B cell (primary cell): ENCODE data around the gene SLC22A31. TPM values are rescaled to one million over a fixed set of nuclear protein-coding genes. Genes with fewer than 3 reads are reported as not detected.
A peak's percentile ranks its signal among the peaks of the same experiment; 100 is the strongest.

Source experiments
- ATAC-seq: fragments of 200-7000 bp; cut with Tn5 transposase; one replicate; pipeline ENCODE4 v1.10.0; 2021; ENCODE audit warnings: low read depth, mild to moderate bottlenecking, moderate number of reproducible peaks, moderate library complexity
- CTCF ChIA-PET: fragments of 350-600 bp; sonication (Branson Sonifier 250); formaldehyde crosslinking; loops from one replicate; lab custom pipeline; 2021; ENCODE audit warnings: antibody characterized with exemption, inconsistent platforms; lab: Charles Lee
- POLR2A ChIA-PET: fragments of 350-600 bp; sonication (Branson Sonifier 250); formaldehyde crosslinking; loops from one replicate; lab custom pipeline; 2021; ENCODE audit warnings: antibody characterized with exemption; lab: Charles Lee
- DNase-seq: peaks from one replicate; pipeline ENCODE4 v3.0.0; 2013
- H2AFZ ChIP-seq: 2 replicates; pipeline ENCODE4 v1.6.1; 2012; ENCODE audit warnings: mild to moderate bottlenecking, low read depth, low read length; ENCODE audit not compliant: insufficient read depth, poor library complexity, severe bottlenecking
- H3K27ac ChIP-seq, 2 donors: 1 replicate in 1 of 2; 2 replicates in 1 of 2; pipeline ENCODE4 v1.5.1; 2012 to 2013; ENCODE audit warnings: low read length in 2 of 2, mild to moderate bottlenecking in 2 of 2, moderate library complexity in 1 of 2
- H3K27me3 ChIP-seq, 4 experiments: fragments of 200-600 bp in 1 of 4; sonication (generic) in 1 of 4; replicated peaks in 1 of 4; 1 replicate in 2 of 4; 2 replicates in 2 of 4; pipeline versions ENCODE4 v1.6.1 to v1.7.0; 2013 to 2016; ENCODE audit warnings: low read length in 3 of 4, mild to moderate bottlenecking in 2 of 4, mixed read lengths in 1 of 4, moderate library complexity in 1 of 4; ENCODE audit not compliant: insufficient read depth in 4 of 4, control insufficient read depth in 3 of 4; ENCODE audit errors: control extremely low read depth in 1 of 4
- H3K36me3 ChIP-seq, 2 experiments: replicated peaks in 1 of 2; 1 replicate in 1 of 2; 2 replicates in 1 of 2; pipeline versions ENCODE4 v1.6.1 to v1.7.1; 2013; ENCODE audit warnings: low read length in 1 of 2; ENCODE audit not compliant: insufficient read depth in 2 of 2, control insufficient read depth in 1 of 2; ENCODE audit errors: control extremely low read depth in 1 of 2, extremely low read depth in 1 of 2
- H3K4me1 ChIP-seq, 2 donors: fragments of 200-600 bp in 1 of 2; sonication (generic) in 1 of 2; 1 replicate in 1 of 2; 2 replicates in 1 of 2; pipeline versions ENCODE4 v1.5.1 to v1.6.1; 2013 to 2017; ENCODE audit warnings: low read length in 2 of 2; ENCODE audit not compliant: control insufficient read depth in 2 of 2, insufficient read depth in 2 of 2
- H3K4me2 ChIP-seq: replicated peaks from 2 replicates; pipeline ENCODE3; 2012; ENCODE audit warnings: mild to moderate bottlenecking, low read depth, low read length; ENCODE audit not compliant: poor library complexity, severe bottlenecking
- H3K4me3 ChIP-seq, 5 experiments: fragments of 200-600 bp in 1 of 5; sonication (generic) in 1 of 5; 1 replicate in 3 of 5; 2 replicates in 2 of 5; pipeline versions ENCODE4 v1.5.1 to v1.7.0; 2011 to 2016; ENCODE audit warnings: low read length in 4 of 5, mild to moderate bottlenecking in 4 of 5, low read depth in 2 of 5, control low read depth in 1 of 5, moderate library complexity in 1 of 5; ENCODE audit not compliant: insufficient read depth in 1 of 5; ENCODE audit errors: control extremely low read depth in 1 of 5, extremely low read depth in 1 of 5
- H3K79me2 ChIP-seq: fragments of 200-600 bp; sonication (generic); one replicate; pipeline ENCODE4 v1.6.0; 2016; ENCODE audit warnings: low read length; ENCODE audit not compliant: control insufficient read depth, insufficient read depth
- H3K9ac ChIP-seq: fragments of 200-600 bp; sonication (generic); 2 replicates; pipeline ENCODE4 v1.6.1; 2017; ENCODE audit warnings: mild to moderate bottlenecking, low read length, moderate library complexity
- H3K9me3 ChIP-seq, 3 donors: one replicate each; pipeline versions ENCODE4 v1.6.1 to v1.7.1; 2013; ENCODE audit warnings: low read length in 2 of 3; ENCODE audit not compliant: control insufficient read depth in 2 of 3, insufficient read depth in 1 of 3; ENCODE audit errors: control extremely low read depth in 1 of 3
- H4K20me1 ChIP-seq: 2 replicates; pipeline ENCODE4 v1.6.0; 2012; ENCODE audit warnings: mild to moderate bottlenecking, low read length; ENCODE audit not compliant: insufficient read depth, control insufficient read depth, poor library complexity, severe bottlenecking
- H3K27ac Mint-ChIP-seq: one replicate; pipeline ENCODE4 v1.8.0; 2021; ENCODE audit warnings: mixed read lengths
- H3K27me3 Mint-ChIP-seq: one replicate; pipeline ENCODE4 v1.8.0; 2021; ENCODE audit warnings: mixed read lengths
- H3K4me1 Mint-ChIP-seq: one replicate; pipeline ENCODE4 v1.8.0; 2021; ENCODE audit warnings: mixed read lengths
- H3K4me3 Mint-ChIP-seq: one replicate; pipeline ENCODE4 v1.8.0; 2021; ENCODE audit warnings: mixed read lengths
- H3K9me3 Mint-ChIP-seq: one replicate; pipeline ENCODE4 v1.8.0; 2022; ENCODE audit warnings: mixed read lengths; ENCODE audit not compliant: insufficient read depth
- CTCF ChIP-seq: fragments of 200-600 bp; IDR thresholded peaks from one replicate; pipeline ENCODE4 v1.8.0; 2022; ENCODE audit warnings: antibody characterized with exemption, mild to moderate bottlenecking
- EZH2 ChIP-seq: IDR thresholded peaks from 2 replicates; pipeline ENCODE4 v1.6.1; 2012; ENCODE audit warnings: borderline replicate concordance, low read depth, mild to moderate bottlenecking, moderate library complexity, low read length; ENCODE audit not compliant: insufficient read depth, poor library complexity, severe bottlenecking
- WGBS: methylation state at CpG from one replicate; pipeline ENCODE4 v1.1.5; 2013; ENCODE audit warnings: missing lambda C conversion rate; ENCODE audit not compliant: insufficient coverage; 5-methylcytosine and 5-hydroxymethylcytosine counted together
- intact Hi-C: fragments of 100-400 bp; cut with micrococcal nuclease; formaldehyde crosslinking; loops from one replicate; pipeline ENCODE4 v1.10.0; 2022
- polyA plus RNA-seq: library from polyadenylated mRNA; depleted of rRNA; stranded (reverse); fragments of >200 nt; gene quantifications from 2 replicates; pipeline ENCODE4 v1.2.3, GENCODE V29; 2012
- total RNA-seq, 2 donors: library from RNA; stranded (reverse); fragments of 120-200 nt in 1 of 2; gene quantifications; 1 replicate in 1 of 2; 2 replicates in 1 of 2; pipeline versions ENCODE4 v1.2.3 to v1.2.4, GENCODE V29; 2013 to 2022

The SLC22A31 gene
- total and polyA plus RNA-seq, 2 donors (not counting 1 experiment from before 2014, with no cell fraction given): 0.33 TPM; not detected in 1

- TF ChIP-seq EZH2 (no peak), CTCF (no peak)
- no peaks in the 10 kb centered on the region for H4K20me1 ChIP-seq
- intact Hi-C loops: no loop called here
- Mint-ChIP-seq H3K4me1 (peaks cover 13% of the 10 kb centered on the region), H3K27me3 (peaks cover 29% of the 10 kb centered on the region), H3K27ac (no peak overlapping the region), H3K4me3 (no peak overlapping the region), H3K9me3 (no peaks in the 10 kb centered on the region)
- no peak overlapping the region for H3K4me3 ChIP-seq
- ChIA-PET POLR2A (interaction anchor here (0.6 kb wide), 1 partner anchor 258 kb away, joined by 3 read pairs; no protein-coding TSS in a partner anchor), CTCF (no interaction called here)
- ATAC-seq (no peak), DNase-seq (no peak)
- H3K4me1 ChIP-seq: peaks cover 15% of the 10 kb centered on the region in 2 donors
- no peak overlapping the region for H3K9ac ChIP-seq
- H3K4me2 ChIP-seq: peak overlapping the region; percentile 81
- peaks cover 0 to 27% (median 3%) of the 10 kb centered on the region in 3 donors for H3K9me3 ChIP-seq
- peaks cover 0 to 54% (median 25%) of the 10 kb centered on the region in 4 experiments for H3K27me3 ChIP-seq
- H3K79me2 ChIP-seq: no peaks in the 10 kb centered on the region
- no peak overlapping the region for H3K27ac ChIP-seq
- no peak overlapping the region for H2AFZ ChIP-seq
- H3K36me3 ChIP-seq: no peaks in the 10 kb centered on the region
- WGBS: 88% methylated on average over 22 of the region's 22 CpGs
These were observed 855 bp downstream of the SLC22A31 start for GRCh38 chr16:89199241-89200123.
